Upper lobe of left lung (tissue), 4 donors: ENCODE measurements around the gene ATAD5.

ENCODE experiments used
- EP300 ChIP-seq, 4 donors: sonication (generic); formaldehyde crosslinking; IDR thresholded peaks; one replicate each; pipeline ENCODE4 v1.5.1; 2017; ENCODE audit warnings: antibody characterized with exemption in 4 of 4, control low read depth in 2 of 4
- POLR2A ChIP-seq, 4 donors: fragments of 450-650 bp; IDR thresholded peaks; one replicate each; pipeline ENCODE4 v1.5.1; 2016 to 2017; ENCODE audit warnings: antibody characterized with exemption in 4 of 4, mild to moderate bottlenecking in 2 of 4
- POLR2AphosphoS5 ChIP-seq, 2 donors: sonication (generic); formaldehyde crosslinking; IDR thresholded peaks; one replicate each; pipeline ENCODE4 v1.5.1; 2017; ENCODE audit warnings: antibody characterized with exemption in 2 of 2
- TF ChIP-seq, protein P1 (sequence below), 6 experiments: fragments of 450-650 bp in 4 of 6; fragments of 200-600 bp in 2 of 6; sonication (generic) in 2 of 6; IDR thresholded peaks; one replicate each; pipeline ENCODE4 v1.5.1; 2016 to 2019; ENCODE audit warnings: antibody characterized with exemption in 6 of 6

DNA sequence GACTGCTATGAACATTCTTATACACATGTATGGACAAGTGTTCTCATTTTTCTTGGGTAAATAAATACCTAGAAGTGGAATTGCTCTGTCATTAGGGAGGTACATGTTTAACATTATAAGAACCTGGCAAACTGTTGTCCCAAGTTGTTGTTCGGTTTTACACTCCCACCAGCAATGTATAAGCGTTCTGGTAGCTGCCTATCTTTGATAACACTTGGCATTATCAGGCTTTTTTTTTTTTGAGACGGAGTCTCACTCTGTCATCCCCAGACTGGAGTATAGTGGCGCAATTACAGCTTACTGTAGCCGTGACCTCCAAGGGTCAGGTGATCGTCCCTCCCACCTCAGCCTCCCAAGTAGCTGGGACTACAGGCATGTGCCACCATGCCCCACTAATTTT, 16.3 kb downstream of the ATAD5 start:
- TF ChIP-seq, protein P1, sequence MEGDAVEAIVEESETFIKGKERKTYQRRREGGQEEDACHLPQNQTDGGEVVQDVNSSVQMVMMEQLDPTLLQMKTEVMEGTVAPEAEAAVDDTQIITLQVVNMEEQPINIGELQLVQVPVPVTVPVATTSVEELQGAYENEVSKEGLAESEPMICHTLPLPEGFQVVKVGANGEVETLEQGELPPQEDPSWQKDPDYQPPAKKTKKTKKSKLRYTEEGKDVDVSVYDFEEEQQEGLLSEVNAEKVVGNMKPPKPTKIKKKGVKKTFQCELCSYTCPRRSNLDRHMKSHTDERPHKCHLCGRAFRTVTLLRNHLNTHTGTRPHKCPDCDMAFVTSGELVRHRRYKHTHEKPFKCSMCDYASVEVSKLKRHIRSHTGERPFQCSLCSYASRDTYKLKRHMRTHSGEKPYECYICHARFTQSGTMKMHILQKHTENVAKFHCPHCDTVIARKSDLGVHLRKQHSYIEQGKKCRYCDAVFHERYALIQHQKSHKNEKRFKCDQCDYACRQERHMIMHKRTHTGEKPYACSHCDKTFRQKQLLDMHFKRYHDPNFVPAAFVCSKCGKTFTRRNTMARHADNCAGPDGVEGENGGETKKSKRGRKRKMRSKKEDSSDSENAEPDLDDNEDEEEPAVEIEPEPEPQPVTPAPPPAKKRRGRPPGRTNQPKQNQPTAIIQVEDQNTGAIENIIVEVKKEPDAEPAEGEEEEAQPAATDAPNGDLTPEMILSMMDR (IDR thresholded peaks at IDR 0.05), result no peak
- TF ChIP-seq POLR2AphosphoS5 (IDR thresholded peaks at IDR 0.05), result no peak
- no peak for TF ChIP-seq POLR2A (IDR thresholded peaks at IDR 0.05)
- no peak for TF ChIP-seq EP300 (IDR thresholded peaks at IDR 0.05)
